MCF 10A (cell line): ENCODE measurements around the gene SH3D19. TPM values are rescaled to one million over a fixed set of nuclear protein-coding genes. Genes with fewer than 3 reads are reported as not detected.
A peak's percentile ranks its signal among the peaks of the same experiment; 100 is the strongest.

Experiments
- BruUV-seq: library from RNA; stranded (reverse); fragments of 400-500 nt; replicated peaks from 2 replicates; lab custom pipeline; 2021; lab: Mats Ljungman, UMichigan
- CTCF ChIA-PET: fragments of 300-600 bp; sonication (Branson Sonifier 250); formaldehyde crosslinking; extraction: SDS; loops from one replicate; lab custom pipeline; 2021; ENCODE audit warnings: antibody characterized with exemption, inconsistent platforms; lab: Yijun Ruan, JAX
- POLR2A ChIA-PET: fragments of 300-600, 350-650 bp; sonication (Branson Sonifier 250); formaldehyde crosslinking; extraction: SDS; loops from one replicate; lab custom pipeline; 2020; ENCODE audit warnings: antibody characterized with exemption, inconsistent platforms; lab: Yijun Ruan, JAX
- DNase-seq: peaks from one replicate; pipeline ENCODE4 v3.0.0-alpha.2; 2018; ENCODE audit not compliant: unreplicated experiment
- H3K27ac Mint-ChIP-seq: one replicate; pipeline ENCODE4 v1.8.0; 2022; ENCODE audit warnings: mild to moderate bottlenecking, low read depth, mixed read lengths; ENCODE audit not compliant: unreplicated experiment
- H3K27me3 Mint-ChIP-seq: one replicate; pipeline ENCODE4 v1.8.0; 2022; ENCODE audit warnings: mixed read lengths; ENCODE audit not compliant: insufficient read depth, unreplicated experiment
- H3K36me3 Mint-ChIP-seq: one replicate; pipeline ENCODE4 v1.8.0; 2022; ENCODE audit warnings: mild to moderate bottlenecking, moderate library complexity, mixed read lengths; ENCODE audit not compliant: insufficient read depth, unreplicated experiment
- H3K4me1 Mint-ChIP-seq: one replicate; pipeline ENCODE4 v1.8.0; 2022; ENCODE audit warnings: mixed read lengths; ENCODE audit not compliant: insufficient read depth, unreplicated experiment
- H3K4me3 Mint-ChIP-seq: one replicate; pipeline ENCODE4 v1.8.0; 2022; ENCODE audit warnings: mild to moderate bottlenecking, moderate library complexity, mixed read lengths; ENCODE audit not compliant: unreplicated experiment
- H3K9me3 Mint-ChIP-seq: one replicate; pipeline ENCODE4 v1.8.0; 2022; ENCODE audit warnings: mixed read lengths; ENCODE audit not compliant: unreplicated experiment
- CTCF ChIP-seq: fragments of 200-600 bp; IDR thresholded peaks from one replicate; pipeline ENCODE4 v1.8.0; 2022; ENCODE audit warnings: antibody characterized with exemption, mild to moderate bottlenecking; ENCODE audit not compliant: unreplicated experiment
- intact Hi-C: fragments of 100-400 bp; cut with micrococcal nuclease; formaldehyde crosslinking; loops from 2 replicates; pipeline ENCODE4 v1.14.1; 2022
- total RNA-seq: library from RNA; stranded (reverse); gene quantifications from 2 replicates; pipeline ENCODE4 v1.2.3, GENCODE V29; 2022

SH3D19 gene
- total RNA-seq, 1 experiment from 2014 or later, result 51.3 TPM

- BruUV-seq, result no TSS peak
- DNase-seq, result peak; percentile 42
Observed at GRCh38 chr4:151197247-151197646, 128.2 kb downstream of the SH3D19 start.

GRCh38 chr4:151195801-151196200 lies 129.6 kb downstream of the SH3D19 start:
- H3K9me3 Mint-ChIP-seq, result no peaks in the 10 kb centered on the region
- no TSS peak for BruUV-seq
- peak overlapping the region; percentile 97 for H3K27ac Mint-ChIP-seq
- H3K4me1 Mint-ChIP-seq, result peaks cover 20% of the 10 kb centered on the region
- POLR2A ChIA-PET, result interaction anchor here (0.6 to 3.6 kb wide), 10 partner anchors 10 to 1059 kb away, joined by 3 to 20 read pairs (median 4); partner anchors contain the start of gene SH3D19
- H3K27me3 Mint-ChIP-seq, result no peaks in the 10 kb centered on the region
- DNase-seq, result peak; percentile 44
- H3K4me3 Mint-ChIP-seq, result peak overlapping the region; percentile 35
- CTCF ChIA-PET, result interaction anchor here (0.8 kb wide), 1 partner anchor 1811 kb away, joined by 4 read pairs; no protein-coding TSS in a partner anchor
- TF ChIP-seq CTCF, result no peak
- no peaks in the 10 kb centered on the region for H3K36me3 Mint-ChIP-seq
- intact Hi-C loops, result no loop called here

More at GRCh38 chr4:151197247-151197646, 128.2 kb downstream of the SH3D19 start:
- Mint-ChIP-seq H3K27ac (peak overlapping the region; percentile 97), H3K27me3 (no peaks in the 10 kb centered on the region), H3K9me3 (no peaks in the 10 kb centered on the region), H3K4me3 (peak overlapping the region; percentile 30), H3K36me3 (no peaks in the 10 kb centered on the region), H3K4me1 (peaks cover 20% of the 10 kb centered on the region)
- POLR2A ChIA-PET, result interaction anchor here (0.6 to 3.6 kb wide), 10 partner anchors 8 to 213 kb away, joined by 3 to 20 read pairs (median 4); partner anchors contain the start of genes LRBA and SH3D19
- CTCF ChIA-PET, result no interaction called here
- no peak for TF ChIP-seq CTCF
- intact Hi-C loops, result no loop called here

GRCh38 chr4:151193414-151193813 lies 132.0 kb downstream of the SH3D19 start:
- Mint-ChIP-seq H3K4me3 (no peak overlapping the region), H3K27me3 (no peaks in the 10 kb centered on the region), H3K4me1 (peaks cover 20% of the 10 kb centered on the region), H3K27ac (no peak overlapping the region), H3K9me3 (no peaks in the 10 kb centered on the region), H3K36me3 (peaks cover 8% of the 10 kb centered on the region)
- no TSS peak for BruUV-seq
- TF ChIP-seq CTCF, result no peak
- ChIA-PET CTCF (no interaction called here), POLR2A (interaction anchor here (0.6 to 2.0 kb wide), 3 partner anchors 33 to 160 kb away, joined by 3 to 6 read pairs (median 3); no protein-coding TSS in a partner anchor)
- DNase-seq, result no peak
- intact Hi-C loops, result no loop called here

- no peak overlapping the region for H3K27ac Mint-ChIP-seq
- no TSS peak for BruUV-seq
Observed at GRCh38 chr4:151192556-151193235, 132.7 kb downstream of the SH3D19 start.

More at GRCh38 chr4:151192556-151193235, 132.7 kb downstream of the SH3D19 start:
- intact Hi-C loops, result no loop called here
- DNase-seq, result no peak
- CTCF ChIA-PET, result interaction anchor here (0.5 to 0.6 kb wide), 2 partner anchors 75 to 114 kb away, joined by 3 read pairs; no protein-coding TSS in a partner anchor
- Mint-ChIP-seq H3K36me3 (peaks cover 8% of the 10 kb centered on the region), H3K9me3 (no peaks in the 10 kb centered on the region), H3K27me3 (no peaks in the 10 kb centered on the region), H3K4me1 (peaks cover 20% of the 10 kb centered on the region), H3K4me3 (no peak overlapping the region)
- no peak for TF ChIP-seq CTCF
- POLR2A ChIA-PET, result interaction anchor here (0.7 to 1.6 kb wide), 2 partner anchors 92 to 1233 kb away, joined by 3 read pairs; no protein-coding TSS in a partner anchor
